Panc1 (cell line): ENCODE data around the gene GRIN2D. TPM values are rescaled to one million over a fixed set of nuclear protein-coding genes. Genes with fewer than 3 reads are reported as not detected.

Experiments
- ATAC-seq: fragments of 200-7000 bp; cut with Tn5 transposase; 2 replicates; pipeline ENCODE4 v1.9.1; 2020; ENCODE audit warnings: mild to moderate bottlenecking, moderate library complexity
- BruUV-seq: library from RNA; stranded (reverse); fragments of 400-500 nt; replicated peaks from 2 replicates; lab custom pipeline; 2021; lab: Mats Ljungman, UMichigan
- CTCF ChIA-PET: fragments of 300-600 bp; sonication (Branson Sonifier 250); formaldehyde crosslinking; loops from one replicate; lab custom pipeline; 2022; ENCODE audit warnings: antibody characterized with exemption; lab: Charles Lee
- POLR2A ChIA-PET: fragments of 300-600 bp; sonication (Branson Sonifier 250); formaldehyde crosslinking; loops from one replicate; lab custom pipeline; 2022; ENCODE audit warnings: antibody characterized with exemption; lab: Charles Lee
- DNase-seq: peaks from one replicate; pipeline ENCODE4 v3.0.0-alpha.2; 2010; ENCODE audit warnings: low read depth, low spot score
- H3K27ac ChIP-seq: 2 replicates; pipeline ENCODE4 v1.5.1; 2011; ENCODE audit warnings: mild to moderate bottlenecking, low read length, inconsistent platforms
- H3K27me3 ChIP-seq: fragments of 200-500 bp; sonication (Bioruptor generic); 2 replicates; pipeline ENCODE4 v1.6.0; 2014; ENCODE audit warnings: low read length, inconsistent platforms; ENCODE audit not compliant: control insufficient read depth, insufficient read depth
- H3K36me3 ChIP-seq: fragments of 200-500 bp; sonication (Bioruptor generic); 2 replicates; pipeline ENCODE4 v1.5.1; 2014; ENCODE audit warnings: inconsistent platforms, mild to moderate bottlenecking, low read length, moderate library complexity; ENCODE audit not compliant: control insufficient read depth, insufficient read depth
- H3K4me1 ChIP-seq: 2 replicates; pipeline ENCODE4 v1.5.1; 2011; ENCODE audit warnings: inconsistent platforms, mild to moderate bottlenecking, low read length, moderate library complexity; ENCODE audit not compliant: control insufficient read depth, insufficient read depth
- H3K4me3 ChIP-seq, 2 experiments: 2 replicates each; pipeline ENCODE4 v1.5.1; 2011 to 2012; ENCODE audit warnings: low read depth in 2 of 2, low read length in 2 of 2, mild to moderate bottlenecking in 2 of 2, inconsistent platforms in 1 of 2, moderate library complexity in 1 of 2
- H3K9me3 ChIP-seq: fragments of 200-500 bp; sonication (Bioruptor generic); 2 replicates; pipeline ENCODE4 v1.5.1; 2014; ENCODE audit warnings: low read depth, mild to moderate bottlenecking, inconsistent platforms, low read length, moderate library complexity; ENCODE audit not compliant: control insufficient read depth, insufficient read depth
- CTCF ChIP-seq: fragments of 450-650 bp; IDR thresholded peaks from 2 replicates; pipeline ENCODE4 v1.5.1; 2017; ENCODE audit warnings: mild to moderate bottlenecking
- POLR2AphosphoS5 ChIP-seq: IDR thresholded peaks from 2 replicates; pipeline ENCODE4 v1.6.1; 2012; ENCODE audit warnings: mild to moderate bottlenecking, low read depth, low read length, moderate library complexity
- REST ChIP-seq, 2 experiments: IDR thresholded peaks; 2 replicates each; pipeline ENCODE4 v1.6.1; 2011 to 2012; ENCODE audit warnings: low read depth in 2 of 2, control low read depth in 1 of 2, low read length in 1 of 2, mild to moderate bottlenecking in 1 of 2, moderate library complexity in 1 of 2; ENCODE audit not compliant: insufficient read depth in 1 of 2
- SIN3A ChIP-seq: IDR thresholded peaks from 2 replicates; pipeline ENCODE4 v1.6.1; 2012; ENCODE audit warnings: low read depth, mild to moderate bottlenecking, low read length, moderate library complexity, borderline replicate concordance; ENCODE audit not compliant: insufficient read depth
- TCF7L2 ChIP-seq: IDR thresholded peaks from 2 replicates; pipeline ENCODE4 v1.6.1; 2011; ENCODE audit warnings: mild to moderate bottlenecking, low read depth, low read length, inconsistent platforms
- in situ Hi-C: cut with HindIII; loops from 2 replicates; pipeline ENCODE4 v1.10.0; 2016; ENCODE audit warnings: low sequenced_read_pairs, low pct_unique_long_range_greater_than_20kb
- intact Hi-C: fragments of 100-400 bp; cut with micrococcal nuclease; formaldehyde crosslinking; loops from one replicate; pipeline ENCODE4 v1.10.0; 2022; ENCODE audit not compliant: unreplicated experiment
- total RNA-seq: library from RNA; stranded (reverse); gene quantifications from one replicate; pipeline ENCODE4 v1.2.1, GENCODE V29; 2021; ENCODE audit not compliant: unreplicated experiment

GRIN2D gene
- total RNA-seq, 1 experiment from 2014 or later, result 6.2 TPM

- in situ Hi-C loops, result no loop called here
- TF ChIP-seq POLR2AphosphoS5, result no peak
- TF ChIP-seq CTCF, result no peak
- TF ChIP-seq REST (IDR thresholded peaks at IDR 0.05; ENCODE audit: insufficient read depth in 1 of 2, low read depth in 2 of 2, low read length in 1 of 2), result no peak
- ChIA-PET POLR2A (no interaction called here), CTCF (no interaction called here)
- no peaks in the 10 kb centered on the region for H3K9me3 ChIP-seq
- no peaks in the 10 kb centered on the region; the same call in 1 of the 2 replicates for H3K4me1 ChIP-seq
- no peak overlapping the region for H3K27ac ChIP-seq
- no TSS peak for BruUV-seq
- intact Hi-C loops, result no loop called here
- H3K4me3 ChIP-seq, result no peak overlapping the region
- no peaks in the 10 kb centered on the region for H3K36me3 ChIP-seq
- DNase-seq, result no peak
- H3K27me3 ChIP-seq, result no peaks in the 10 kb centered on the region
- no peak for ATAC-seq
Observed at GRCh38 chr19:48348737-48349136, 44.7 kb upstream of the GRIN2D start.

- no TSS peak for BruUV-seq
- no peaks in the 10 kb centered on the region for H3K27me3 ChIP-seq
- H3K4me3 ChIP-seq, result no peak overlapping the region
- intact Hi-C loops, result no loop called here
- no peaks in the 10 kb centered on the region for H3K36me3 ChIP-seq
- ChIA-PET POLR2A (no interaction called here), CTCF (no interaction called here)
- ATAC-seq, result no peak
- peaks cover 3% of the 10 kb centered on the region for H3K4me1 ChIP-seq
- H3K9me3 ChIP-seq, result no peaks in the 10 kb centered on the region
- TF ChIP-seq POLR2AphosphoS5 (no peak), REST (IDR thresholded peaks at IDR 0.05; ENCODE audit: insufficient read depth in 1 of 2, low read depth in 2 of 2, low read length in 1 of 2) (no peak), CTCF (no peak), SIN3A (no peak), TCF7L2 (no peak)
- in situ Hi-C loops, result no loop called here
- no peak for DNase-seq
- H3K27ac ChIP-seq, result no peak overlapping the region
Observed at GRCh38 chr19:48350856-48351255, 42.6 kb upstream of the GRIN2D start.
